ENCODE measurements around the gene HRH1.
"Not testable (repeated sequence)": the region's sequence is repeated elsewhere in the genome, so short reads cannot be mapped to it uniquely, and the experiment has no call there.

The HRH1 gene

GRCh38 chr3:11154036-11154952, at the start of gene HRH1:
Gene HRH1, plus strand, starts transcription at chr3:11154493. Its CDS starts 104,545 bp downstream, at chr3:11259038.
- TF ChIP-seq ZFX (IDR thresholded peaks at IDR 0.05; ENCODE audit: borderline replicate concordance) (no peak), CTCF (IDR thresholded peaks at IDR 0.05) (no peak)
- H3K27ac ChIP-seq, result no peak within 1 kb of the TSS

GRCh38 chr3:11113316-11113715, 41.0 kb upstream of the HRH1 start:
- not testable (repeated sequence) for H3K27ac ChIP-seq

GRCh38 chr3:11115548-11115947, 38.7 kb upstream of the HRH1 start:
- no peak overlapping the region for H3K27ac ChIP-seq
- TF ChIP-seq CTCF (IDR thresholded peaks at IDR 0.05) (no peak), ZFX (IDR thresholded peaks at IDR 0.05; ENCODE audit: borderline replicate concordance) (no peak)

GRCh38 chr3:11116336-11117059, 37.8 kb upstream of the HRH1 start:
- H3K27ac ChIP-seq, result no peak overlapping the region
- TF ChIP-seq ZFX (IDR thresholded peaks at IDR 0.05; ENCODE audit: borderline replicate concordance) (no peak), CTCF (IDR thresholded peaks at IDR 0.05) (no peak)

GRCh38 chr3:11117591-11117990, 36.7 kb upstream of the HRH1 start:
- no peak for TF ChIP-seq ZFX (IDR thresholded peaks at IDR 0.05; ENCODE audit: borderline replicate concordance)
- no peak for TF ChIP-seq CTCF (IDR thresholded peaks at IDR 0.05)

GRCh38 chr3:11118181-11118682, 36.1 kb upstream of the HRH1 start:
- no peak for TF ChIP-seq CTCF (IDR thresholded peaks at IDR 0.05)
- no peak for TF ChIP-seq ZFX (IDR thresholded peaks at IDR 0.05; ENCODE audit: borderline replicate concordance)
- no peak overlapping the region for H3K27ac ChIP-seq

More at GRCh38 chr3:11117591-11117990, 36.7 kb upstream of the HRH1 start:
- no peak overlapping the region for H3K27ac ChIP-seq

GRCh38 chr3:11120091-11120805, 34.0 kb upstream of the HRH1 start:
- H3K27ac ChIP-seq, result no peak overlapping the region
- TF ChIP-seq ZFX (IDR thresholded peaks at IDR 0.05; ENCODE audit: borderline replicate concordance) (no peak), CTCF (IDR thresholded peaks at IDR 0.05) (no peak)
